ENCODE measurements around the gene STIM1.

STIM1 gene

DNA sequence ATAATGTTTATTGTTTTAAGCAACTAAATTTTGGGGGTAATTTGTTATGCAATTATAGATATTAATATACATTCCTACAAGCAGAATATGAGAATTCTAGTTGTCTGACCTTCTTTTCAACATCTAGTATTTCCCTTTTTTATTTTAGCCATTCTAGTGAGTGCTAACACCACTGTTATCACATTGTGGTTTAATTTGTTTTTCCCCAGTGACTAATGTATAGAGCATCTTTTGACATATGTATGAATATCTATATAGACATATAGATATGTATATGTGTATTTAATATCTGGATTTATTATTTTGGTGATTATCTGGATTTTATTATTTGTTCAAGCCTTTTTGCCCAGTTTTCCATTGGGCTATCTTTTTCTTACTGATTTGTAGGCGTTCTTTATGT is 66.6 kb downstream of the STIM1 start:
- no peak for DNase-seq

DNA sequence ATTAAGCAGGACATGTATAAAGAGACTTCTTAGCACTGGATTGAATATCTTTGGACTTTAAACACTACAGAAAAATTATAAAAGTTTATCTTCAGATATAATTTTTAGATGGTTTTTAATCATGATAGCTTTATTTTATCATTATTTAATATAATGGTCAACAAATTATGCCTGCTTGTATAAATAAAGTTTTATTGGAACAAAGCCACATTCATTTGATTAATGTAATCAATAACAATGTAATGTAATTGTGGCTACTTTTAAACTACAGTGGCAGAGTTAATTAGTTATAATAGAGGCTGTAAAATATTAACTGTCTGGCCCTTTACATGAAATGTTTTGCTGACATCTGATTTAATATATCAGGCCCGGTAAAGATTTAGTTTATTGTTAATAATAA is 70.0 kb downstream of the STIM1 start:
- no peak for DNase-seq

DNA sequence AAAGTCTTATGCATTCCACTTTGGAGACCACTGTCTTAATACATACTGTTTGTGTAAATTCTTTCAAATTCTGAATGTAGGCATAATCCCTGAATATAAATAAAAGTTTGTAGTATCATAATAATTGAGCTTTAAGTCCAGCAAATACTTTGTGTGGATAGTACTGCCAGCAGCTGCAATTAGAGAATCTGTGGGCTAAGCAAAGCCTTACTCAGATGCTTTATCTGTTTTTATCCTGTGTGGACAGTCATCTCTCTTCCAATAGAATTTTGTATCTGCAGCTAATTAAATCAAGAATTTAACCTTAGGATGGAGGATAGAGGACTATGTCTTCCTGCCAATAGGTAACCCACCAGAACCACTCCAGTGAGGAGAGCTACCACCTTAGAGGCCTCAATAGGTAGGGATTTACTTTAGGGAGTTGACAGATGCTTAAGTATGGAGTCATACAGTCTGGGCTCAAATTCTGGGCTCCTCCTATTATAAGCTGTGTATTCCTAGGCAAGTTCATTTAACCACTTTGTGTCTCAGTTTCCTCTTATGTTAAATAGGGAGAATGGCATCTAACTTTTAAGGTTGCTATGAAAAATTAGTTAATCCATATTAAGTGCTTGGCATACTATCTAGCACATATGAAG is 71.1 kb downstream of the STIM1 start:
- DNase-seq = no peak

DNA sequence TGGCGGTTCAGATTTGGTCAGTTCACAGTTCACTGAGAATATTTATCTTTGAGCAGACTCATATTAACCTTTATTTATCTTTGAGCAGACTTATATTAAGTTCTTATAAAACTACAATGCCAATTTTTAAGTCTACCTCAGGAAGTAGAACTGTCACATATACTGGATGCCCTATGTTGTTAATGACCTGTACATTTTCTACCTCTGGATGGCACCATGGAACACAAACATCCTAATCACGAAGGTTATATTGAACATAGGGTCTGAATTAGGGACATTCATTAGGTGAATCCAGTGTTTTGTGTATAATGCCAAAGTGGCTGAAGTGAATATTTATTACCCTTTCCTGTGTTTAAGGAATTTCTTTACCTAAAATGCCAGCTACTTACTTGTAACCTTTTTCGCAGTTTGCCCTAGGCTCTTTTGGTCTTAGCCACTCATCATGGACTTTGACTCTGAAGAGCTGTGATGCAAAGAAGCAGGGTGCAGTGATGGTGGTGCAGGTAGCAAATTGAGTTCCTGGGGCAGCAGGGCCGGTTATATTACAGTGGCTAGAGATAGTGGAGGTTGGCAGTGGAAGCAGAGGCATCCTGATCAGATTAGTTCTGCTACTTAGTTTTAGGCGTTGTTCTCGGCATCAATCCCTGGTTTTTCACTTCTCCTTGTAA is 71.8 kb downstream of the STIM1 start:
- DNase-seq = no peak

DNA sequence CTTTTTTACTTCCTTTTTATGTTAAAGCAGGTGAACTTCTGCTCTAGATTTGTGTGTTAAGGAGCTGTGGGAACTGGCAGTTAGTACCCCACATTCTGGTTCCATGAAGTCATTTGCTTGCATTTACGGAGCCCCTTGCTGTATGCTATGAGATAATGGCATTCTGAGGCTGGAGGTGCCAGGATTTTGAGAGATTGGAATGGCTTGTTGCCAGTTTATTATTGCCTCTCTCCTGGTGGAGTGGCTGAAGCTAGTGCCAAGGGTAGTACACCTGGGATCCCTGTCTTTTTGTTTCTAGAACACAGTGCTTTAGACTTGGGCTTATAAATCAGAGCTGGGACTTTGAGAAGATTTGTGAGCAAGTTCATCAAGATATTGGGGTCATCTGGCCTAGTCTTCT is 73.8 kb downstream of the STIM1 start:
- no peak for DNase-seq

DNA sequence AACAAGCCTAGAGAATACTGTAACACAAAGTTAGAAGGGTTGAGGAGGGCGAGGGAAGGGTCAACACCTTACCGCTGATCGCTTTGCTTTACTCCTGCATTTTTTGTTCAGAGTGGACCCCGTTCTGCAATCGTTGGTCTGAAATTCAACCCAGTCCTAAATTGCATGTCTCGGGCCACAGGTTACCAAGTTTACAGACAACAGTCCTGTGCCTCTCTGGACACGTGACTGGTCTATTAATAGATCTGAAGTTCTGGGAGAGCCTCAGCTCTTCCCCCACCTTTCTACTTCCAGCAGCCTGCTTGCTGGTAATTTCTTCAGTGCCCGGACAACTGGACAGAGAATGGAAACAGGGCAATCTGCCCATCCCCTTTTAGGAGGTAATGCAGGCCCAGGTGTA is 74.2 kb downstream of the STIM1 start:
- no peak for DNase-seq

DNA sequence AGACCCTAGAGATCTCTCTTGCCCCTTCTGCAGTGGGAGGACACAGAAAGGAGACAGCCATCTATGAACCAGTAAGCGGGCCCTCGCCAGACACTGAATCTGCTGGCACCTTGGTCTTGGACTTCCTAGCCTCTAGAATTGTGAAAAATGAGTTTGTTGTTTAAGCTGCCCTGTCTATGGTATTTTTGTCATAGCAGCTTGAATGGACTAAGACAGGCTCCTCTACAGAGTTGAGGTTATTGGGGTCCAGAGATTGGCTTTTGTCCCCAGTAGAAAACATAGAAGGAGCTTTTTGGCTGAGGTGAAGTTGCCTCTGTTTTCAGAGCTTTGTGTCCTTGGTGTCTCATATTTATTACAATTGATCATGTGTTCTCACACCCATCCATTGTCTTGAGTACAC is 77.2 kb downstream of the STIM1 start:
- no peak for DNase-seq

DNA sequence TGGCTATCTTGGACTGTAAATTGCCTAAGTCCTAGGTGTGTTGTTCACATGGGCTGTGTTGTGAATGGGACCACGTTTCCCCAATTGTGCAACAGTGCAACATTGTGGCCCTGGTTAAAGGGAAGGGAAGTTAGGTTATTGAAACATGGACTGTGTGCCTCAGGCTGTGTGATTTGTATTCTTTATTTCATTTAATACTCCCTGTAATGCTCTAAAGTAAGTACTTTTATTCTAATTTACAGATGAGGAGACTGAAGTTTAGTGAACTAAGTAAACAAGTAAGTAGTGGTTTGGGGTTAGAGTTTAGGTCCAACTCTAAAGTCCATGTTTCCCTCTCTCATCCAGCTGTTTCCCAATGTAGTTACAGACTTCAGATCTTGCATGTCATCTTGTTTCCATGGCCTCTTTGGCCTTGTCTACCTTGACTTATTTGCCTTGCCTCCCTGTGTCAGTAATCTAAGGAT is 77.7 kb downstream of the STIM1 start:
- DNase-seq = no peak

DNA sequence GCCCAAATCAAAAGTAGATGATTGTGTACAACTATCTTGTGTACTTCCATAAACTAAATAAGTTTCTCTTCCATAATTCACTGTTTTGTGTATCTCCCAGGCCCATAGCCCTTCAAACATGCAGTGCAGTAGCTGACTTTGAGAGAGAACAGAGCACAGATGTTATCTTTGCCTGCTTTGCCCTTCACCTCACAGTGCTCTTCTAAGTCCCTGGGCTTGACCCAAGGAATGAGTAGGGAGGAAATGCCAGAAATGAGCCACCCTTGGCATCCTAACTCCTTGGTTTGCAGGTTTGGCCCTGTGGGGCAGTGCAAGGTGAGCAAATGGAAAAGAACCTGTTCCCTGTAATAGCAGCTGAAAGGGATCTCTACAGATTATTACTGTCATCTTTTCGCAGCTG is 79.2 kb downstream of the STIM1 start:
- DNase-seq = no peak

DNA sequence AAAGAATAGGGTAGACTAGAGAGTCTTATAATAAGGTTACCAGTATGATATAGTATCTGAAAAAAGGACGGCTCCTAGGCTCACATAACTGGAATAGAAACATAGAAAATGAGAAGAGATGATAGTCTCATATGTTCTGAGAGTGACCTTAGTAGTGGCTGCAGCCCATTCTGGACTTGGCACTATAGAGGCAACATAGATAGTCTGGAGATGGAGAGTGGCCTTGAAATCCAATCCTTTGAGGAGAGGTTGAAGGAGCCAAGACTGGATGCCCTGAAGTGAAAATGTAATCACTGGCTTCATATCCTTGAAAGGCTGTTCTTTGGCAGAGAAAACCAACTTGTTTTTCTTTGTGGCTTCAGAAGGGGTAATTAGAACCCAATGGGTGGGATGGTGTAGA is 81.1 kb downstream of the STIM1 start:
- no peak for DNase-seq

DNA sequence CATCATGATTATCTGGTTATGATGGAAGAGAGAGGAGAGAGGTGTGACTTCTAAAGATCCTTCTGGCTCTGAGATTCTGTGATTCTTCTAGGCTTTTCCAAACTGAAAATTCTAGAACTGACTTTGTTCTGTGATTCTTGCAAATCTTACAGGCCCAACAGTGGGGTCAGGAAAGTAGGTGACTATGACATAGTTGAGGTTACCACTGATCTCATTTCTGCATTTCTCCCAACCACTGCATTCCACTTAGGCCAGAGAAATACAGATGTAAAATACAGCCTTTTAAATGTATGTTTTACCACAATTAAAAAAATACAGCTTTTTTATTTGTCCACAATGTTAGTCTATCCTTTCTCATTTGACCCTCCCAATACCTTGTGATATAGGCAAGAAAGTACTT is 83.7 kb downstream of the STIM1 start:
- DNase-seq = no peak

DNA sequence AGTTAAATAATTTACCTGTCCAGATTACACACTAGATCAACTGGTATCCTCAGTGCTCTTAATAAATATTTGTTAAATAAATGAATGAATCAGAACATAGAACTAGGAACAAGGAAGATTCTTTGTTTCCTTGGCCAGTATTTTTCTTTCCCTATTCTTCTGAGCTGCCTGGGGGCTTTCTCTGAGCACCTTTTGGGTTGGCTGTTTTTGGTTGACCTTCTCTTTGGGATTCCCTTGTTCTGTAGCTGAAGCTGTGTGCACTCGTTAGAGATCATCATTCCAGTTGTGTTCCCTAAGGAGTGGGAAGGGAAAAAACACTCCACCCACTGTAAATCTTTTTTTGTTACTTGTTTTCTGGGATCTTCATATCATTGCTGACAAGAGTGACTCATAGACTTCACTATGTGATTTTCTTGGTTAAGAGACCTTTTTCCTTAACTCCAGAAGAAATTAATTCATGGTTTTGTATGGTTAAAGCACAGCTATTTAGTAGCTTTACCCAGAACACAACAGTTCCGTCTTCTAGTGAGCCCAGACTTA is 84.3 kb downstream of the STIM1 start:
- DNase-seq = no peak

DNA sequence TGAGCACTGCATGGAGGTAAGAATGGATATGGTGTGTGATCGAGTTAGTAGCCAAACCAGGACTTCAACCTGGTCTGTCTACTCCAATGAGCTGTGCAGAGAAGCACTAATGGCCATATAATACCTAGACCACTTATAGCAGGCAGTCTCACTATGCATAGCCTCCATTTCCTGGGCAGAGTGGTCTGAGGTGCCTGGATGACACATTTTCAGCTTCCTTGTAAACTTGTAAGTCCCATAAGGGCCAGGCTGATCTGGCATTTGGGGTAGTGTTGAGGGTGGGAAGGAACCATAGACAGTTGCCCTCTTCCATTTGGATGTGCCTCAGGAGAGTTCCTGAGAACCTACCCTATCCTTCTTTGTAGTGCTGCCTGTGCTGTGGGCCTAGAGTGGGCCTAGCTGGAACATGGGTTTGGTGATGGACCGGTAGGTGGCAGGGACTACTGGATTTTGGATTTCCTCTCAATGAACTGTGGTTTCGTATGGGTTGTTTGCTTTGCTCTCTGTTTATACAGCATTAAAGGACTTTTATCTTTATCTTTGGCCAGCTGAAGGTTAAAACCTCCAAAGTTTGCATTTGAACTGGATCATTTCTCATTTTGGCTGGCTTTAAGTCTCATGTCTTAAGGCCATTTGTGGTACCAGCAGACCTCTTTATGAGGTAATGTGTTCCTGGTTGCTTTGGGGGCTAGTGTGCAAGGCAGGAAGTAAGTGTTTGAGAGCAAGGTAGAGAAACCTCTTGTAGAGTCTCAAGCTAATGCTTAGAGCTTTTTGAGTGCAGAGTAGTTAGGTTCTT is 86.9 kb downstream of the STIM1 start:
- no peak for DNase-seq

DNA sequence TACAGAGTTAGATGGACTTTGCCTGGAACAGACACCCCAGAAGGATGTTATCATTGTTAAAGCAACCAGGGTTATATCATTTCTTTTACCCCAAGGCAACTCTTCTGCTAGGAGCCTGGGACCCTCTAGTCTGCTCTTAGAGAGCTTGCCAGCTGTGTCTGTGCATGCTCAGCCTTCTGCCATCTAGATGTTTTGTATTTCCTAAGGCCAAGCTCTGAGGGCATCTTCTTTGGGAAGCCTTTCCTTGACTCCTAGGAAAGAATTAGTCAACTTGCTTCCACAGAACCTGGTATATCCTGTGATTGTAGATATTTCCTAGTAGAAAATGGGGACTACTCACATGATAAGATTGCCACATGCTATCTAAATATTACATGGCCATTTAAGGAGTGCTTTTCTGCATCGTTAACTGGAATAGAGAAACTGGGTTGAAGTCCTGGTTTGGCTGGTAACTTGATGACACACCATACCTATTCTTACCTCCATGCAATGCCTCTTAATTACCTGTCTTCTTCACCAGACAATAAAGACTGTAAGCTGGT is 87.6 kb downstream of the STIM1 start:
- DNase-seq = no peak

DNA sequence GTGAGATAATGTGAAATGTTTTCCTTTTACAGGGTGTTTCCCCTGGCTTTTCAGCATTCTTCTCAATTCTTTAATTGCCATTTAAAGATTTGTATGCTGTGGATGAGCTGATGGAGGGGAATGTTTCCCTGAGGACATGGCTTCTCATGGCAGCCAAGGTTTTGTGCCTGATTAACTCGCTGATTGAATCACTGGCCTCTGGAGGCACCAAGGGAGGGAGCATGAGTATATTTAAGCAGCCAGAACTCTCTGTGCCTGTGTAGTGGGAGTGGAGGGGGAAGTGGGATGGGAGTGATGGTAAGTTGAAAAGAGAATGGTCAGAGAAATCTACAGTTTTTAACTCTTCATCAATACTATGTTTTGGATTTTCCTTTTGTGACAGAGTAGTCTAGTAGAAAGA is 88.7 kb downstream of the STIM1 start:
- no peak for DNase-seq

DNA sequence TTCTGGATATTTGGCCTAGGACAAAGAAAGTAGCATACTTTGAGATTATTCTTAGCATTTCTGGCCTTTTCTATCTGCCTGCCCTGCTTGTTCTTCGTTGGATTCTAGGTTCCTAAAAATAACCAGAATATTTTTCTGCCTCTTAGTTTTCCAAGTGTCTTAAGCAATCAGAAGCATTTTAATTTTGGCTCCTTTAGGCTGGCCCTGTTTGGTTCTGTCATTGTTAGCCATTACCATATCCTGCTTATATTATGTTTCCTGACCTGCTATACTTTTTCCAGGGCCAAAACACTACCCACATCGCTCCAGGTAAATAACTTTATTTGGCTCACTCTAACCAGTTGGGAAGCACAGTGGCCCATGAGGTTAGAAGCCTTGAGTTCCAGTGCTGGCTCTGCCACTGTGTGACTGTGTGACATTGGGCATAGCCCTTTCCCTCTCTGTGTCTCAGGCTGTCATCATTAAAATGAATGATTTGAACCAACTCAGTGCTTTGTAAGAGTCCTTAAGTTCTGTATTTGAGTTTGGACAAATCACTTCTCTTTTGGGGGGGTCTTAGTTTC is 91.1 kb downstream of the STIM1 start:
- DNase-seq = no peak

DNA sequence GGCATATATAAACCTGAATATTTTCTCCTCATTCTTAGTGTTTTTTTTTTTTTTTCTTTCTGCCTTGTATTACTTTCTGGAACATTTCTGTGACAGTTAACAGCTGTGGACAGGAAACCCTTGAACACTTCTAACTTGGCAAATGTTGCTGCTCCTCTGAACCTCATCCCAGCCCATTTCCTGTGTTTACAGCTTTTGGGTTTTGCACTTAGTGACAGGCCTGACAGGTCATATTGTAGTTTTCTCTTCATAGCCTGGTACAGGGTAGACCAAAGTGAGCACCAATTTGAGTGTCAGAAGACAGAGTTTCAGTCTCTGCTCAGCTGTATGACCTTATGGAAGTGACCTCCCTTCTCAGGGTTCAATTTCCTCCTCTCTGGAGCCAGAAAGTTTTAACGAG is 91.6 kb downstream of the STIM1 start:
- no peak for DNase-seq

DNA sequence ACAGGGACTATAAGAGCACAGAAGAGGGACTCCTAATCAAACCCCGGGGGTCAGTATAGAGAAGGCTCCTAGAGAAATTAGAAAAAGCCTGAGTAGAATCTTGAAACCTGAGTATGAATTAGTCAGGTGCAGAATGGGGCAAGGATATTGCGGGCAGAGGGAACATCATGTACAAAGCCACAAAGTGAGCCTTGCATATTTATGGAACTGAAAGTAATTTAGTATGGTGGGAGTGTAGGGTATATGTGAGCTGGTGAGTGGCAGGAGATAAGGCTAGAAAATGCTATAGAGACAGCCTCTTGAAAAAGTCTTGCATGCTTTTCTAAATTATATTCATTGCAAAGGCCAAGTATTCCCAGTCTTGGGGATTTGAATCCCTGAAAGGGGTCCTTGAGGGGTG is 93.7 kb downstream of the STIM1 start:
- DNase-seq = no peak

DNA sequence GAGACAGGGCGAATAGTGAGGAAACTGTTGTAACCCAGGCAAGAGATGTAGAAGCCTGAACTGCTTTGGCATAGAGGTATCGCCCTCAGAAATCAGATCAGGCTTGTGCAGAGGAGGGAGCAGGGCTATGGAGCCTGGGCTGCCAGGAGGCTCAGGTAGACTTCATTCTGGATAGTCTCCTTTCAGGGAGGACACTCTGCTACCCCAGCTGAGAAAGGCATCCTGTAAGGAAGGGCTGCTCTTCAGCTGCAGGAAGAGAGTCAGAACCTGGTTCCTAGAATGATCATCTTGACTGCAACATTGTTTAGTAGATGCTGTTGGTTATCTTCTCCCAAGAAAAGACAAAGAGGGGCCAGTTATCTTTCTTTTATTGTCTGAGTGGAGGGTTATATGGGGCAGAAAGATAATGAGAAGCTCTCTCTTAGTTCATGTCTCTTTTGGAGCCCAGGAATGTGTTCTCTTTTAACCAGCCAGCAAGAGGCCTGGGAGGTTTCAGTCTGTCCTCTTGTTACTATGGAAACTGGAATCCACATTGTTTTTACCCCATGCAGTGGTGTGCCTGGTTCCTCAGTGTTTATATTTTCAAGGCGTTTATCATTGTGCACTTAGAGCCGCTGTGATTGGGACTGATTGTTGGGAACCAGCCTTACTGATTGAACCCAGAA is 95.7 kb downstream of the STIM1 start:
- DNase-seq = no peak

DNA sequence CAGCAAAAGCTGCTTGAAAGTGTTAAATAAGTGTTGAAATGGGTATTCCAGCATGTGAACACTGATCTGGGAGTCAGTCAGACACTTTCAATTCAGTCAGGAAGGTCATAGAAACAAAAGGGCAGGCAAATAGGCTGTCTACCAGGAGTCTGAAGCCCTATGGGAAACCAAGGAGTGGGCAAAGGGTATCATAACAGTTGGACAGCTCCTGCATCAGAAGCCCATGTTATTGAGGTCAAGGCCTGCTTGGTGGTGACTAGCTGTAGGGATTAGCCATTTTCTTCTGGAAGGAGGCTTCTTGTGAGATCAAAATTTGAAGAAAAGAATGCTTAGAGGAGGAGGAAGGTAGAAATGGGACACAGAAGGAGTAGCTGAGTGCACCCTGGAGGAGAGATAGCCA is 97.3 kb downstream of the STIM1 start:
- DNase-seq = no peak

DNA sequence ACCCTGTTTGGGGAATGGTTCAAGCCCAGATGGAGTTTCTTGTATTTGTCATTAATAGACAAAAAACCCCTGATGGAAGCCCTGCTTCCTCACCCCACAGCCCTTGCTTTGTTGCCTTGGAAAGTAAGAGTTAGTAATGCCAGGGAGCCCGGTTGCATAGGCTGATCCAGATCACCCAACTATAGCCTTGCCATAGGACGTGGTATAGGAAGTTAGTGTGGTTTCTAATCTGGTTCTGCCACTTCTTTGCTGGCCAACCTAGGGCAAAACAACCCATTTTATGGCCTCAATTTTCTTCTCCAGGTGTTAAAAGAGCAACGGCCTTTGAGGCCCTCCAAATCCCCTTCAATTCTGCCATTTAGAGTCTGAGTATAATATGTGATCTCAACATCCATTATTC is 97.9 kb downstream of the STIM1 start:
- DNase-seq = no peak

DNA sequence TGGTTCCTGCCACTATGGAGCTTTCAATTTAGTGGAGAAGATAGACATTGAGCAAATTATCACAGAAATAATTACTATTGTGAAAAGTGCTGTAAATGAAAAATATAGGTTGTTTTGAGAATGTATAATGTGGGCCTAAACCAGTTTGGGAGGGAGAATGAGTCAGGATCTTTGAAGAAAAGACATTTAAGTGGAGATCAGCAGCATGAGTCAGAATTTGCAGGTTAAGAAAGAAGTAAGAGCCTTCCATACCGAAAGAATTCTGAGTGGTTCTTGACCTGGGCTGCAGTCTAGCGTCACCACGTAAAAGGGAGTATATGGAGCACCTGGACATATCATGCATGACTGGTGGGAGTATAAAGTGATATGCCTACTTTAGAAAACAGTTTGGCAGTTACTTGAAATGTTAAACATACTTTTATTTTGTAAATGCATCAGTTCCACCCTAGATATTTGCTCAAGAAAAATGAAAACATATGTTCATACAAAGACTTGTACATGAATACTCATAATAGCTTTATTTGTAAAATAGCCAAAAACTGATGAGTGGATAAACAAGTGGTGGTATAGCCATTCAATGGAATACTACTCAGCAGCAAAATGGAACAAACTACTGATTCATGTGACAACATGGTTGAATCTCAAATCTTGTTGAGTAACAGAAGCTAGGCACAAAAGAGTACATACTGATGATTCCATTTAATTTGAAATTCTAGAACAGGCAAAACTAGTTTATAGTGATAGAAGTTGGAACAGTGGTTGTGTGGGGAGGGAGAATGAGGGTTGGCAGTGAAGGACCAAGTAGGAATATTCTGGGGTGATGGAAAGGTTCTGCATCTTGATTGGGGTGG is 99.2 kb downstream of the STIM1 start:
- DNase-seq = no peak
